Suprapubic skin (tissue), 4 donors: Measurements from ENCODE around the gene DDX25.
A peak's percentile ranks its signal among the peaks of the same experiment; 100 is the strongest.

Experiments used
- EP300 ChIP-seq: sonication (generic); formaldehyde crosslinking; IDR thresholded peaks from one replicate; pipeline ENCODE4 v1.6.1; 2017; ENCODE audit warnings: antibody characterized with exemption
- POLR2A ChIP-seq, 2 donors: fragments of 450-650 bp; IDR thresholded peaks; one replicate each; pipeline ENCODE4 v1.6.1; 2017; ENCODE audit warnings: antibody characterized with exemption in 2 of 2, mild to moderate bottlenecking in 2 of 2, moderate library complexity in 2 of 2
- POLR2AphosphoS5 ChIP-seq, 3 donors: sonication (generic); formaldehyde crosslinking; IDR thresholded peaks; one replicate each; pipeline ENCODE4 v1.6.1; 2017; ENCODE audit warnings: antibody characterized with exemption in 3 of 3
- TF ChIP-seq, protein P1 (sequence below), 2 donors: fragments of 200-600 bp in 1 of 2; fragments of 450-650 bp in 1 of 2; sonication (generic) in 1 of 2; IDR thresholded peaks; one replicate each; pipeline ENCODE4 v1.5.1; 2016 to 2019; ENCODE audit warnings: antibody characterized with exemption in 2 of 2, mild to moderate bottlenecking in 1 of 2, moderate library complexity in 1 of 2

DNA sequence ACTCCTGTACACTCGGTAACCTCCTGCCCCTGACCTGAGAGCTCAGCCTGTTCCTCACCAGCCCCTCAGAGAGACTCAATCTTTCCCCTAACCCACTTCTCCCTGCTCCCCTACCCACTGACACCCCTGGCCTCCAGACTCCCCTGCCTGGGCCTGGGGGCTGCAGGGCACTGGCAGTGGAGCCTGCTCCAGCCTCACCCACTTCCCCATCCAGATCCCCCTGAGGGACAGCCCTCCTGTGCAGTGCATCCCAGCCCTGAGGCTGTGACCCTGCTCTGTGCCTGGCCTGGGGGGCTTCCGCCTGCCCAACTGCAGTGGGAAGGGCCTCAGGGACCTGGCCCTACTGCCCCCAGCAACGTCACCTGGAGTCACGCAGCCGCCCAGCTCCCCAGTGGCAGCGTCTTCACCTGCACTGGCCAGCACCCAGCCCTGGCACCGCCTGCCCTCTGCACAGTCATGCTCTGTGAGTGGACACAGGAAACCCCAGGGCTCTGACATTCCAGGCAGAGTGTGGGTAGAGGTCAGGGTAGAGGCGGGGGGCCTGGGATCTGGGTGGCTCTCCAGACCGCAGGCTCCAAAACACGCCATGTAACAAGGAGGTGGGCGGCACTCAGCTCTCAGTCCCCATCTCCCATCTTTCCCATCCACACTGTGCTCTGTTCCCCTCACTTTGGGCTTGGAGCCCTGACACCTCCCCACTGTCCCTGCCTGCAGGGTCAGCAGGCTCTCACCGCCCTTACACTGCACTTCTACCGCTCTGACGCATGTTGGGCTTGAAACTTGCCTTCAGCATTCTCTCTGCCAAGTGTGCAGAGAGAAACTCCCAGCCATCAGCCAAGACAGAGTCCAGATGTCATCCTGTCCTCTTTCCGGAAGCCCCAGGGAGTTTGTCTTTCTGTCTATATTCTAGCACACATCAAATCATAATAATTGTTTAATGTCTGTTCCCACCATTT is 46.7 kb downstream of the DDX25 start:
- peak in 1 of 3 donors; percentile 58 for TF ChIP-seq POLR2AphosphoS5 (IDR thresholded peaks at IDR 0.05)
- TF ChIP-seq, protein P1, sequence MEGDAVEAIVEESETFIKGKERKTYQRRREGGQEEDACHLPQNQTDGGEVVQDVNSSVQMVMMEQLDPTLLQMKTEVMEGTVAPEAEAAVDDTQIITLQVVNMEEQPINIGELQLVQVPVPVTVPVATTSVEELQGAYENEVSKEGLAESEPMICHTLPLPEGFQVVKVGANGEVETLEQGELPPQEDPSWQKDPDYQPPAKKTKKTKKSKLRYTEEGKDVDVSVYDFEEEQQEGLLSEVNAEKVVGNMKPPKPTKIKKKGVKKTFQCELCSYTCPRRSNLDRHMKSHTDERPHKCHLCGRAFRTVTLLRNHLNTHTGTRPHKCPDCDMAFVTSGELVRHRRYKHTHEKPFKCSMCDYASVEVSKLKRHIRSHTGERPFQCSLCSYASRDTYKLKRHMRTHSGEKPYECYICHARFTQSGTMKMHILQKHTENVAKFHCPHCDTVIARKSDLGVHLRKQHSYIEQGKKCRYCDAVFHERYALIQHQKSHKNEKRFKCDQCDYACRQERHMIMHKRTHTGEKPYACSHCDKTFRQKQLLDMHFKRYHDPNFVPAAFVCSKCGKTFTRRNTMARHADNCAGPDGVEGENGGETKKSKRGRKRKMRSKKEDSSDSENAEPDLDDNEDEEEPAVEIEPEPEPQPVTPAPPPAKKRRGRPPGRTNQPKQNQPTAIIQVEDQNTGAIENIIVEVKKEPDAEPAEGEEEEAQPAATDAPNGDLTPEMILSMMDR (IDR thresholded peaks at IDR 0.05) = no peak
- no peak for TF ChIP-seq POLR2A (IDR thresholded peaks at IDR 0.05)
- no peak for TF ChIP-seq EP300
